Astrocyte (in vitro differentiated cells and primary cell): Measurements from ENCODE around the gene ABI1. TPM values are rescaled to one million over a fixed set of nuclear protein-coding genes. Genes with fewer than 3 reads are reported as not detected.
"Not testable (repeated sequence)": the region's sequence is repeated elsewhere in the genome, so short reads cannot be mapped to it uniquely, and the experiment has no call there.

Experiments
- DNase-seq: peaks from one replicate; pipeline ENCODE4 v3.0.0-alpha.2; 2010; ENCODE audit warnings: low read depth
- FAIRE-seq: peaks from 2 replicates; lab custom pipeline; 2011; peaks lifted over from hg19 to GRCh38; lab: Jason Lieb, UNC
- H2AFZ ChIP-seq: 2 replicates; pipeline ENCODE4 v1.6.0; 2012; ENCODE audit warnings: low read depth, low read length, inconsistent platforms
- H3K27ac ChIP-seq: 2 replicates; pipeline ENCODE4 v1.5.1; 2011; ENCODE audit warnings: low read depth, low read length, inconsistent platforms
- H3K27me3 ChIP-seq: 2 replicates; pipeline ENCODE4 v1.6.0; 2011; ENCODE audit warnings: low read length, inconsistent platforms; ENCODE audit not compliant: insufficient read depth
- H3K36me3 ChIP-seq: 2 replicates; pipeline ENCODE4 v1.5.1; 2011; ENCODE audit warnings: low read length, inconsistent platforms; ENCODE audit not compliant: insufficient read depth
- H3K4me1 ChIP-seq: 2 replicates; pipeline ENCODE4 v1.5.1; 2011; ENCODE audit warnings: low read length, inconsistent platforms; ENCODE audit not compliant: insufficient read depth
- H3K4me2 ChIP-seq: 2 replicates; pipeline ENCODE4 v1.6.0; 2012; ENCODE audit warnings: low read length, inconsistent platforms
- H3K4me3 ChIP-seq: 2 replicates; pipeline ENCODE4 v1.5.1; 2011; ENCODE audit warnings: low read depth, mild to moderate bottlenecking, low read length, inconsistent platforms; ENCODE audit not compliant: insufficient read depth
- H3K79me2 ChIP-seq: 2 replicates; pipeline ENCODE4 v1.6.0; 2012; ENCODE audit warnings: mild to moderate bottlenecking, low read length, inconsistent platforms; ENCODE audit not compliant: insufficient read depth
- H3K9ac ChIP-seq: 2 replicates; pipeline ENCODE4 v1.6.0; 2012; ENCODE audit warnings: mild to moderate bottlenecking, low read length, inconsistent platforms
- H3K9me3 ChIP-seq: 2 replicates; pipeline ENCODE4 v1.5.1; 2012; ENCODE audit warnings: low read depth, mild to moderate bottlenecking, low read length, inconsistent platforms; ENCODE audit not compliant: insufficient read depth
- H4K20me1 ChIP-seq: 2 replicates; pipeline ENCODE4 v1.6.0; 2012; ENCODE audit warnings: low read length, inconsistent platforms; ENCODE audit not compliant: insufficient read depth
- H3K27ac Mint-ChIP-seq: one replicate; pipeline ENCODE4 v1.8.0; 2021; ENCODE audit warnings: mild to moderate bottlenecking, mixed read lengths; ENCODE audit not compliant: unreplicated experiment
- H3K27me3 Mint-ChIP-seq: one replicate; pipeline ENCODE4 v1.8.0; 2021; ENCODE audit warnings: low read depth, mixed read lengths; ENCODE audit not compliant: unreplicated experiment
- H3K36me3 Mint-ChIP-seq: one replicate; pipeline ENCODE4 v1.8.0; 2021; ENCODE audit warnings: low read depth, mixed read lengths; ENCODE audit not compliant: unreplicated experiment
- H3K4me1 Mint-ChIP-seq: one replicate; pipeline ENCODE4 v1.8.0; 2021; ENCODE audit warnings: low read depth, mixed read lengths; ENCODE audit not compliant: unreplicated experiment
- H3K4me3 Mint-ChIP-seq: one replicate; pipeline ENCODE4 v1.8.0; 2021; ENCODE audit warnings: mild to moderate bottlenecking, moderate library complexity, mixed read lengths; ENCODE audit not compliant: unreplicated experiment
- H3K9me3 Mint-ChIP-seq: one replicate; pipeline ENCODE4 v1.8.0; 2021; ENCODE audit warnings: mild to moderate bottlenecking, mixed read lengths; ENCODE audit not compliant: unreplicated experiment
- EZH2 ChIP-seq: IDR thresholded peaks from 2 replicates; pipeline ENCODE4 v1.6.1; 2012; ENCODE audit warnings: mild to moderate bottlenecking, low read length, inconsistent platforms; ENCODE audit not compliant: insufficient read depth
- total RNA-seq: library from RNA; stranded (reverse); gene quantifications from 2 replicates; pipeline ENCODE4 v1.2.1, GENCODE V29; 2021
- TF ChIP-seq, protein P1 (sequence below): IDR thresholded peaks from 2 replicates; pipeline ENCODE4 v1.5.1; 2011; ENCODE audit warnings: low read depth, mild to moderate bottlenecking, inconsistent platforms, low read length, moderate library complexity; ENCODE audit not compliant: insufficient read depth

The ABI1 gene
- total RNA-seq, 1 donor from 2014 or later: 65.1 TPM

DNA sequence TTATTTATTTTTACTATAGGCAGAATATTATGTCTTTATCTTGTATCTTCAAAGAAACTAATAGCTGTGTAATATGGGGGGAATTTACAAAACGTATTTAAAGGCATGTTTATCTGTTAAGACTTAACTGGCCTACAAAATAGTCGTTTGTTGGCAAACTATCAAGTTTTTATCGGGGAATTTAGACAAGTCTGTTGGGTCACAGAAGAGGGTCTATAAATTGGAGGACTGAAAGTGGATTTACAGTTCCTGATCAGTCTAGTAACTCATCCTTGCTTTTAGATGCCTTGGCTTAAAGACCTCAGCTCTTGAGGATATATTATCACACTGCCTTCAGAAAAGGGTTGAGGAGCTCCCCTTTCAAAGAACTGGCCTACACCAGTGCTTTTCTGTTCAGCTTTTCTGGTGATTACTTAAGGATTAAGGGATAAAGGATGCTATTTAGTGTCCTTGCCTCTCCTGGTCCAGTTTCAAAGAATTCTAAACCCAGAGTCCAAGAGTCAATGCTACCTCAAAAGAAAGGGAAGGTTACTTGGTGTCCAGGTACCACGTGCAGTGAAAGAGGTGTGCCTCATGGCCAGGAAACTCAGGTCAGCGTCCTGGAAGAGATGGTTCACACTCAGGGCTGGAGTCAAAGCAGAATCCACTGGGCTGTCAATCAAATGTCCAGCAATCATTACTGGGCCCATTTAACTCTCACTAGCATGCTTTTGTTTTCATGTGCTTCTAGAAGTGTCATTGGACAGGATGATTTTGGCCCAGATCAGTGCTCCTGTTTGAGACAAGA is 42.9 kb upstream of the ABI1 start:
- Histone ChIP-seq H3K9me3 (no peaks in the 10 kb centered on the region), H3K4me1 (no peaks in the 10 kb centered on the region), H3K27ac (no peak overlapping the region), H3K79me2 (no peaks in the 10 kb centered on the region), H3K36me3 (no peaks in the 10 kb centered on the region), H2AFZ (no peak overlapping the region), H3K4me3 (no peak overlapping the region), H3K9ac (no peak overlapping the region), H3K4me2 (no peak overlapping the region), H3K27me3 (no peaks in the 10 kb centered on the region), H4K20me1 (no peaks in the 10 kb centered on the region)
- no peak for DNase-seq
- no peaks in the 10 kb centered on the region for H3K4me1 Mint-ChIP-seq
- no peaks in the 10 kb centered on the region for H3K36me3 Mint-ChIP-seq
- no peak overlapping the region for H3K4me3 Mint-ChIP-seq
- no peak overlapping the region for H3K27ac Mint-ChIP-seq
- peaks cover 4% of the 10 kb centered on the region for H3K27me3 Mint-ChIP-seq
- no peak for FAIRE-seq
- no peak for TF ChIP-seq EZH2
- TF ChIP-seq, protein P1, sequence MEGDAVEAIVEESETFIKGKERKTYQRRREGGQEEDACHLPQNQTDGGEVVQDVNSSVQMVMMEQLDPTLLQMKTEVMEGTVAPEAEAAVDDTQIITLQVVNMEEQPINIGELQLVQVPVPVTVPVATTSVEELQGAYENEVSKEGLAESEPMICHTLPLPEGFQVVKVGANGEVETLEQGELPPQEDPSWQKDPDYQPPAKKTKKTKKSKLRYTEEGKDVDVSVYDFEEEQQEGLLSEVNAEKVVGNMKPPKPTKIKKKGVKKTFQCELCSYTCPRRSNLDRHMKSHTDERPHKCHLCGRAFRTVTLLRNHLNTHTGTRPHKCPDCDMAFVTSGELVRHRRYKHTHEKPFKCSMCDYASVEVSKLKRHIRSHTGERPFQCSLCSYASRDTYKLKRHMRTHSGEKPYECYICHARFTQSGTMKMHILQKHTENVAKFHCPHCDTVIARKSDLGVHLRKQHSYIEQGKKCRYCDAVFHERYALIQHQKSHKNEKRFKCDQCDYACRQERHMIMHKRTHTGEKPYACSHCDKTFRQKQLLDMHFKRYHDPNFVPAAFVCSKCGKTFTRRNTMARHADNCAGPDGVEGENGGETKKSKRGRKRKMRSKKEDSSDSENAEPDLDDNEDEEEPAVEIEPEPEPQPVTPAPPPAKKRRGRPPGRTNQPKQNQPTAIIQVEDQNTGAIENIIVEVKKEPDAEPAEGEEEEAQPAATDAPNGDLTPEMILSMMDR: no peak
- H3K9me3 Mint-ChIP-seq: peaks cover 12% of the 10 kb centered on the region

DNA sequence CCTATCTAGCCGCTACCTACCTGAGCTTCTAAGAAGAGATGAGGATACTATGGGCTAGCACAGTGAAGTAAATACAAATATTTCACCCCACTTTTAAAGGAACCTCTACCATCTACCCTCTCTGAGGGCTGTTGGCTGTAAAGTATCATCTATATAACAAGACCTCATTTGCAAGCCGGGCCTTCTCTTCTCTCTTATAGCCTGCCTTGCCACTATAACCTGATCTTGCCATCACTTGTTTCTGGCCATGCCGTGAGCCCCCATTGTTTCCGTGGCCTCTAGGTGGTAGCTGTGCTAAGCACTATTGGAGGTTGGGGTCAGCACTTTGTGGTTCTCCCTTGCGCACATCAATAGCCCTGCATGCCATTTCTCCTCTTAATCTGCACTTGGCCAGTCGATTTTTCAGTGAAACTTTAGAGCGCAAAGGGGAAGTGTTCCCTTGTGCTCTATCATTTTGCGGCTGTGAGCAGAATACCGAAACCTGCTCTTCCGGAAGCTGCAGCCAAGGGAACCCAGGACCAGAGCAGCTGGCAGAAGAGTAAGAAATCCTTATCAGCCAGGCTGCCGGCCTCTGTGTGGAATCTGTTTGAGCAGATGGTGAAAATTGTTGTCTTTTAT is 31.7 kb upstream of the ABI1 start:
- H3K36me3 ChIP-seq, H3K9me3 Mint-ChIP-seq, H3K4me3 Mint-ChIP-seq, H4K20me1 ChIP-seq, DNase-seq, H3K9me3 ChIP-seq, H3K4me1 ChIP-seq, H3K36me3 Mint-ChIP-seq, H3K4me3 ChIP-seq, H3K9ac ChIP-seq, H3K4me1 Mint-ChIP-seq, H2AFZ ChIP-seq, H3K27ac Mint-ChIP-seq, H3K79me2 ChIP-seq, FAIRE-seq, H3K27ac ChIP-seq, H3K27me3 ChIP-seq, H3K27me3 Mint-ChIP-seq, H3K4me2 ChIP-seq: not testable (repeated sequence)

DNA sequence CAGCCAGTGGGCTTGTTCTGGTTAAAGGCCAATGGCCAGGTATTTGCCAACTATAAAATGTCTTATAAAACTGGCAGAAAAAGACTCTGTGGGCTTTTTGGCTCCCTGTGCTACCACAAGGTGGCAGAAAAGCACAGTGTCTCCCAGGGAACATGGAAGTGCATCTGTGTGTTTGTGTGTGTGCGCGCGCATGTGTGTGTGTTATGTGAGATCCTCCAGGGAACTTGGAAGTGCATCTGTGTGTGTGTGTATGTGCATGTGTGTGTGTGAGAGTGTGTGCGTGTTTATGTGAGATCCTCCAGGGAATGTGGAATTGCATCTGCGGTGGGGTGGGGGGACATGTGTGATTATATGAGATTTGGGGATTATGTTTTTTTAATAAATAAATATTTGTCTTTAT is 30.2 kb upstream of the ABI1 start:
- Histone ChIP-seq H2AFZ (no peak overlapping the region), H3K4me2 (no peak overlapping the region), H3K79me2 (no peaks in the 10 kb centered on the region), H3K27me3 (no peaks in the 10 kb centered on the region), H3K27ac (no peak overlapping the region), H3K36me3 (no peaks in the 10 kb centered on the region), H4K20me1 (no peaks in the 10 kb centered on the region), H3K9ac (no peak overlapping the region), H3K4me1 (no peaks in the 10 kb centered on the region), H3K4me3 (no peak overlapping the region), H3K9me3 (no peaks in the 10 kb centered on the region)
- Mint-ChIP-seq H3K27me3 (no peaks in the 10 kb centered on the region), H3K27ac (no peak overlapping the region), H3K4me3 (no peak overlapping the region), H3K36me3 (no peaks in the 10 kb centered on the region), H3K4me1 (no peaks in the 10 kb centered on the region), H3K9me3 (peaks cover 6% of the 10 kb centered on the region)
- FAIRE-seq (no peak), DNase-seq (peak; percentile 53)
- TF ChIP-seq EZH2: no peak
- TF ChIP-seq, protein P1: peak; percentile 50
